NCI-H2171 treated with DMSO at 0.1 percent for 48 hours (cell line): Measurements from ENCODE around the gene GREM1.

Experiments used
- DNase-seq: peaks from one replicate; lab custom pipeline; 2025; lab: John Stamatoyannopoulos, UW

The GREM1 gene

DNA sequence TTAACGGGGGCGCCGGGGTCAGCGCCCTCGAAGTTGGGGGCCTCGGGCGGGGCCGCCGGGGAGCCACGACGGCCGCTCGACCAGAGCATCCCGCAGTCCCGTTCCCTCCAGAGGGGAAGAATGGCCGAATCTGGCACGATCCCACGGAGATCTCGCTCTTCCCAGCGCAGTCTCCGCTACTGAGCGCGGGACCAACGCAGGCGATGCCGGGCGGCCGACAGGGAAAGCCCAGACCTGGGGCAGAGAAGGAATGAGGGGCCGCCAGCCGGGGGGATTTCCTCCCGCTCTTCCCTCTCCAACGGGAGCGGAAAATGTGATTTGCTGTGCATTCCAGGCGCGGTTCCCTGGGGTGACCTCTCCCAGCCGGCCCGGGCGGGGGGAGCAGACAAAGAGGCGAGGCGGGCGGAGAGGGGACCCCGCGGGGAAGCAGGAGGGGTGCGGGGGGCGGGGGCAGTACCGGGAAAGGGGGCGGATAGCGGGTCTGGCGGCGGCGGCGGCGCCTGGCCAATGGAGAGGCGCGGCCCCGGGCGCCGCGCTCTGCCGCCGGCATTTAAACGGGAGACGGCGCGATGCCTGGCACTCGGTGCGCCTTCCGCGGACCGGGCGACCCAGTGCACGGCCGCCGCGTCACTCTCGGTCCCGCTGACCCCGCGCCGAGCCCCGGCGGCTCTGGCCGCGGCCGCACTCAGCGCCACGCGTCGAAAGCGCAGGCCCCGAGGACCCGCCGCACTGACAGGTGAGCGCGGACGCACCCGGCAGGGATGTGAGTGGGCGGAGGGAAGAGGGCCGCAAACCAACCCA lies at the start of gene GREM1:
Gene GREM1, plus strand, starts transcription at position 579 of the 801 bp plus-strand sequence. CDS start 12,687 bp downstream, outside the sequence.
- no peak for DNase-seq

DNA sequence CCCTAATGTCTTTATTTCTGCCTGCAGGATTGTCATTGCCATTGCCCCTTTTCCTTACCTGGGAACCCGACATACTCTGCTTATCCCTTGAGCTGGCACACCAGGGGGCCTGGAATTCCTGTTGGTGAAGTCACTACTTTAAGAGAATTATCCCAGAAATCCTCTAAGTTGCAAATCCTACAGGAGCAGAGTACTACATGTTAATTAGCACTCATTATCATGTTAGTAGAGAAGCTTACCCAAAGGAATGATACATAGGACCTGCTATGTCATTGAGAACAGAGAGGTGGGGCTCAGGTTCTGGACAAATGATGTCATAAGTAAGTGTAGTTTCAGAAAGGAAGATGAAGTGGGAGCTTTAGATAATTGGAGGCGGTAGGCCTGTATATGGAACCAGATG lies 48.9 kb upstream of the GREM1 start:
- DNase-seq = no peak

DNA sequence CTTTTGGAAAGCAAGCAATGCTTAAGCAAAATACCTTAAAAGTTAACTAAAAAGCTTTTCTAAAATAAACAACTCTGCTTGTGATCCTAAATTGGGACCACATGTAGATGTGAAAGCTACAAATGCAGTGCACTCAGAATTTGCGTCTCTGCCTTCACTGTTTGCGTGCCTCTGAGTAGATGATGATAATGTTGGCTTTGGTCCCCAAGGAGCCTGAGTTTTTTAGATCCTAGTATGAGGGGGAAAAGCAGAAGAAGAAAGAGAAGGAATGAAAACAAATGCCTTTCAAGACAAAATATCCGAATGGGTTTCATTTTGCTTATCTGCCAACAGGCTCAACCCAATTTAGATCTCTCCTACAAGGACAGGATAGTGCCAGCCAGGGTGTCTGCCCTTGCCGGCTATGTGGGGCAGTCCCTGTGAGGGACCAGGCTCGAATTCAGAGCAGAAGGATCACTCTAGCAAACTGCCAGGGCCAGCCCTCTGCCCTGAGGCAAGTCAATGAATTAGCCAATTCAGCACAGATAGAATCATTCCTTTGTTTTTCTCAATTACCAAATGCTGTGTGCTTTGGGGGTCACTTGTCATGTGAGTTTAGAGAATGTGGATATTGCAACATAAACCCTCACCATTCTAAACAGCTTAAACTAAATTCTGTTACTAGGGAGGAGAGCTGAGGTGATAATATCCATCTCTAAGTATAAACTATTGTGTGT lies 47.8 kb upstream of the GREM1 start:
- no peak for DNase-seq

DNA sequence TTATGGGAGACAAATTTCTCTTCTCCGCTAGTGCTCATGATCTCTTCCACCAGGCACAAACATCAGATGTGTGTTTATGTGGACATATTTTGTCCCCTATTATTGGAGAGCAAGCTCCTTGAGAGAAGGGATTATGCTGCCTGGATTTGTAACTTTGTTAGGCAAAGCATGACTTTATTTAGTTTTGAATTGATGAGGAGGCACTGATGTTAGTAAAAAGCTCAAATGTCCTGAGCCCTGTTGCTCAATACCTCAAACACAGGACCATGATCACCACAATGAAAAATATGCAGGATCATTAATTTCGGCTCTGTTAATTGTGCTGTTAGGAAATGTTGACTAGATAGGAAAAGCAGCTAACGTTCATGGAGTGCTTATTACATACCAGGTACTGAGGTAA lies 47.2 kb upstream of the GREM1 start:
- DNase-seq = no peak

DNA sequence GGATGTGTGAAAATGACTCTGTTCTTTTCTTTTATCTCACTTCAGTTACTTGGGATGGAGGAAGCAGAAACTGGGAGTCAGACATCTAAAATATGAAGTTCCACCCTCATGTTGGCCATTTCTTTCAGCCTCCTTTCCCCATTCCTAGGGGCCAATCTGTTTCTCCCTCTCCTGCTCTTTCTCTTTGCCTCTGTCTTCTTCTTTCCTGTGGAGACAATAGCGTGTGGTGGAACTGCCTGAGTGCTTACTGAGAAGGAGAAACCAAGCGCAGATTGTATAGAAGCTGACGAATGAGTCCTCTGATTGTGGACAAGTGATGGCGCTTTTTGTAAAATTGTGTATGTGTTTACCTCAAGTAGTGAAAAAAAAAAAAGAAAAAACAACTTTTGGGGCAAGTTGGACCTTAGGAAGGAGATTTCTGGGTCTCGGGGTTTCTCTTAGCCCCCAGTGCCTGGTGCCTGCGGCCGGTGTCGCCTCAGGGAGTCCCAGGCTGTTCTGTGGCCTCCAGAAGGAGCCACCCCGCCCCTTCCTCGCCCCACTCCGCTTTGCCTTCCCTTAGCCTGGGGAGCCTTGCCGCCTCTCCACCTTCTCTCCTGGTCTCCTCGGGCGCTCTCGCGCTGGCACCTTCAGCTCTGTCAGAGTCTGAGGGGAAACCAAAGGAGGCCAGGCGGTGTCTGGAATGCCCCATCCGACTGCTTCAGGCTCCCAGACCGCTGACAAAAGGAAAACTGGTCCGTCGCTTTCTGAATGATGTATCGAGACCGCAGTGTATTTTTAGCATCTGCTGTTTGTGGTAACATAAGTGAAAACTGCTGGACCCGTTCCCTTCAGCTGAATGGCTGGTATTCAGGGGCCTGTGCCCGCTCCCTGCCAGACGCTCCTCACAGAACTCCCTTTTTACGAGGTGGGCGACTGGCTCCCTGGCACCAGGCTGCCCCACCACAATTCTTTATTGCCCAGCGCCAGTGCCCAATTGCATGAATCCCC lies 46.2 kb upstream of the GREM1 start:
- DNase-seq = no peak

DNA sequence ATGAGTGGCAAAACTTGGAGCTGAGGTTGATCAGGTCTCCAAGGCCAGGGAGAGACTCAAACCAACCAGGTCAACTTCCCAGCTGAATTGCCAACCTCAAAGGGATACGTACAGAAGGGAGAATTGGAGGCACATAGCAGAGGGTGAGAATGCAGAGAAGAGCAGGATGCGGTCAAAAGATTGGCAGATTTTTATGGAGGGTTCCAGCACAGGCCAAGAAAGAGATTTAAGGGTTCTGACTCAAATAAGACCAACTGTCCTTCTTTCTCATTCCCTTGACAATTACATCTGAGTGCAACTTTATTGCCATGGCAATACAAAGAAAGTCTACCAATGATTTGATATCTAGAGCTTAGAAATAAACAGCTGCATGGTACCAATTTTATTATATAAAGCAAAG lies 43.1 kb upstream of the GREM1 start:
- DNase-seq = no peak

DNA sequence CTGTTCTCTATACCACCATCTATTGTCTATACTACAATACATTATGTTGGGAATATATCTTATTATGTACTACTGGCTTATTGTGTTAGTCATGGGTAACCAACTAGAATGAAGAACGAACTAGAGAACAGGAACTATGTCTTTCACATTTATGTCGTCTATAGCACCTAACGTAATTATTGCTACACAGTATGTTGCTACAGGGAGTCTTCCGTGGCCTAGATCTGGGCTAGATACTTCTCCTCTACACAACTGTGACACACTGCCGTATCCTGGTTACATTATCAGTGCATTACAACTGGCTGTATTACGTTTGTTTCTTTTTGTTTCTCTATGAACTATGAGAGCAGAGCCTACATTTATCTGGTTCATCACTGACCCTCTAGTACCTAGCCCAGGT lies 42.3 kb upstream of the GREM1 start:
- no peak for DNase-seq

DNA sequence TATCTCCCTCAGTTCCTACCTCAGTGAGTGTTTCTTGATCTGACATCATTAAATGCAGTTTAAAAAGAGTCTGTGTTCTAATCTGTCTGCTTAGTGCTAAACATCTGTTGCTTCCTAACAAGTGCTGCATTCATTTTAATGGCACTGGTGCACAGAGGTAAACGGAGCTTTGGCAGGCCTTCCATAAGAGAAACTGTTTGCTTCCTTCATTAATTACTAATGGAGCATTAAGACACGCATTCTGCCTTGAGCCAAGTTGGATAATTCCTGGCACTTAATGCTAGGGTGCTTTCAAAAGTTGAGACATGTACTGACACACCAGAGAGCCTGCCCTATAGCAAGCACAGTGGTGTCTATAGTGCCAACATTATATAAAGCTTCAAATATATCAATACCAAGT lies 41.6 kb upstream of the GREM1 start:
- peak; percentile 11 for DNase-seq

DNA sequence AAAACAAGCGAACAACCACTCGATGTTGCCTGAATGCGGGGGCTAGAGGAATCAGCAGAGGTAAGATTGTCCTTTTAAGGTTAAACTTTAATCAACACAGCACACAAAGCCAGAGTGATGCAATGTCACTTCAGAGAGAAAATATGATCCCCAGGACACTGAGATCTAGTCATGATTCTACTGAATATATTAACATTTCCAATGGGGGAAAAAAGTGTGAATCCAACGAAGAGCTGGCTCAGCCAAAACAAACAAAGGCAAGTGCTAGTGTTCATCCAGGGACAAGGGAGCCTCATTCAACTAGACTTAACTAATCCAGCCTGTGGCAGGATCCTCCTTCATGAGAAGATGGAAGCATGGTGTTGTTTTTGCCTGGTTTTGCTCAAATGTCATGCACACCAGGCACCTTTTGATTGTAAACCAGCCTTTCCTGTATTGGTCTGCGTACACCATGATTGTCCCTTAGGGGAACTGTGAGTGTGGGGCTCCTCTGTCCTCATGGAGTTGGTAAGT lies 40.5 kb upstream of the GREM1 start:
- no peak for DNase-seq

DNA sequence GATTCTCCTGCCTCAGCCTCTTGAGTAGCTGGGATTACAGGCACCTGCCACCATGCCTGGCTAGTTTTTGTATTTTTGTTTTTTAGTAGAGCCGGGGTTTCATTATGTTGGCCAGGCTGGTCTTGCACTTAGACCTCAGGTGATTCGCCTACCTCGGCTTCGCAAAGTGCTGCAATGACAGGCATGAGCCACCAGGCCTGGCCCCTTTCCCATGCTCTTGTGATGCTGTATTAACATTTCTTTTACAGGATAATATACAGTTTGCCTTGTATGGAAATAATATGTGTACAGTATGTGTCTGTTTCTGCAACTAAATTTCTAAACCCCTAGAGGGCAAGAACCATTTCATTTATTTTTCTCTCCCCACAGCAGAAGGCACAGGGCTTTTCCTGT lies 38.5 kb upstream of the GREM1 start:
- DNase-seq = no peak

DNA sequence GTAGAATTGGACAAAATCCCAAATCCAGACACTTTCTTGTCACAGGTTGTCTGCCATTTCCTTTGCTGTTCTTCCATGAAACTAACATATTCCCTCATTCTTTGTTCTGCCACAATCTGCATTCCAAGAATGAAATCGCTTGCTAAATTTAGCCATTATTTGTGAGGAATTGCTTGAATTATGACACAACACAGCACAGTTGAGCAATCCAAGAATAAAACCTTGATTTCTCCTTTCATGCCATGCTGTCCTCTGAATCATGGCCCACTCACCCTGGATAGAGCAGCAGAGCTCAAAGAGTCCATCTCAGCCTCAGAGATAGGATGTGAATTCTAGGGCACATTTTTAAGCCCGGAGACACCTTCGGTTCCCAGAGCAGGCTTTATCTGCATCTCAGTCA lies 35.2 kb upstream of the GREM1 start:
- no peak for DNase-seq

DNA sequence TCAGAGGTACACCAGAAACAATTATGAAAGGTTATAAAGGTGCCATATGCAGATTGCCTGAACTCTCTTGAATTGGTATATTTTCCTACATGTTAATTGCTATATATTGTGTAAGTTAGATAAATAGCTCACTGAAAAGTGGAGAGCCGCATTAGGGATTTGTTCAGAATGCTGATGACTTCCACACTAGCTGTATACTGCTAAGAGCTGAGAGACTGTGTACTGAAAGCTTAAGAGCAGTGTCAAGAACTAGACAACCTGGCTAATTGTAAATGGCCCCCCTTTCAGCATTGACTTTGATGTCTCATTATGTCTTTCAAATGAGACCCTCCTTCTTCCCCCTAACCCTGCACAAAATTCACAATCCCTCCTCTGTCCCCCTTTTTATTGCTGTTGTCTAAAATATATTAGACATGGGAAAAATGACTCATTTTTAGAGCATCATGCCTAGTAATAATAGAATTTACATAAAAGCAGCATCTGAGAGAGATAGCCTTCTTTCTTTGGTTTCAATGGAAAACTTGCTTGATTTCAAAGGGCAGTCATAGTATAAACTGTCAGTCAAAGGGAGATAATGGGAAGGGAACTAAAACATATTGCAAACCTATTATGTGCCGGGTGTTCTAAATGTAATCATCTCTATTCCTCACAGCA lies 34.7 kb upstream of the GREM1 start:
- no peak for DNase-seq

DNA sequence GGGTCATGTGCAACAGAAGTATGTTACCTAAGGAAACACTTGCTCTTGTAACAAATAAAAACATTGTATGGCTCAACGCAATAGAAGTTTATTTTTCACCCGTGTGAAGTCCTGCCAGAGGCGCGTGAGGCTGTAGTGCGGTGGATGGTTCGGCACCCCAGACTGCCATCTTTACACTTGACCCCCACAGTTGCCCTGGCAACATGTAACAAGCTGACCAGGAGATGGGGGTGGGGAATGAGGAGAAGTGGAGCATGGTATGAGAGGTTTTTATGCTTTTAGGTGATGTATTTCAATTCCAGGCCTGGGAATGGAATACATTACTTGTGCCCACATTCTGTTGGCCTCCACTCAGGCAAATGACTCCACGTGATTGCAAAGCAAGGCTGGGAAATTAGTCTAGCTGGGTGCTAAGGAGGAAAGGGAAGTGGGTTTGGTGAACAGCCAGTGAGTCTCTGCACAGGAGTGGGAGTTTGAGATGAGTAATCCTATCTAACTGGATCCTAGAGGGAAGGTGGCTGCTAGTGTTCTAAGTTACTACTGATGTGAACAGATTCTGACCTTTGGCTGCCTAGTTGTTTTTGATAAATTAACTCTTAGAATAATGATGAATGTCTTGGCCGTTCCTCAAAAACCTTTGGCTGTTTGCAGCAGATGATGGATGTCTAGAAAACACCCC lies 33.8 kb upstream of the GREM1 start:
- DNase-seq = no peak

DNA sequence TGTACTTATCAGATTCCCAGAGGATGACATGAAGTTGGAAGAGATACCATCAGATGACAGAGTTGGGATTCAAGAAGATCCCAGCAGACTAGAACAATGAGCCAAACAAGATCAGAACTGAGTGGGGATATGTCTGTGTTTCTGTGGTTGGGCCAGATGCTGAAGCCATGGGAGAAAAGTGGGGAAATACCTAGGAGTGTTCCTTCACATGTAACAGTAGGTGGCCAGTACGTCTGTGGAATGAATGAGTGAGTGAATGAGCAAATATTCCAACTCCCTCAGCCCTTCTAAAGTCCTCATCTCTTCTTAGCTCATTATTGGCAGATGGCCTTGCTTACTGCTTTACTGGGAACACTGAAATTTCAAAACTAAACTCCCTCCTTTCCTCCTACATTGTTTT lies 32.2 kb upstream of the GREM1 start:
- no peak for DNase-seq

DNA sequence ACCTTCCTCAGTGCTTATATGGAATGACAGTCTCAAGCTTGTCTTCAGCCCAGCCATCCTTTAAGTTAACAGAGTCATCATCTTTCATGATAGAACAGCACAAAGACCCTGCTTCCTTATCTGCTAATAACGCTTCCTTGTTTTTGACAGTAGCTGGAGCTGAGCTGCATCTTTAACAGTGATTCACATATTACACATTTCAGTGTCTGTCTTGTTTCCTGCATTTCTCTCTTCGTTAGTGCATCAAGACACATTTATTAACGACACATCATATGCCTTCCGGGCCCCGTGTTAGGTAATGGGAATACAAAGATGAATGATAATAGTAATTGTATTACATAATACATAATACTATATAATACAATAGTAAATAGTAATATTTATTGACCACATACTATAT lies 30.2 kb upstream of the GREM1 start:
- DNase-seq = no peak

DNA sequence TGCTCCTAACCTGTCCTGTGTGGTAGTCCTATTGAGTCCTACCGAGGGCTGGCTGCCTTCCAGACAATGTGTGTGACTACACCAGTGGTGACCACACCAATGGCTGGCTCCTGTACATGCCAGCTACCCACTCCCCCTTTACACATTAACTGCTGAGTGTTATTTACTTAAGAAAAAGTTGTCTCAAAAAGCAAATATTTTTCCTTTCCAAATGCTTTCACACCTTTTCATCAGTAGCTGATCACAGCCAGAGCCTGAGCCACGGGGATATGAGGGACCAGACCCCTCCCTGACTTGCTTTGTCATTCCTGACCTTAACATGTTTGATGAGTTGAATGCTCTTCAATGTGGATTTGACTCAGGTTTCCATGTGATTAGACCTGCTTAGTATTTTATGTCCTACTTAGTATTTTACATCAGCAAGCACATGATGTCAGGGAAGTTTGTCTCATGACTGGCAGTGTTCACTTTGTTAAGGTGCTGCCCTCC lies 29.6 kb upstream of the GREM1 start:
- no peak for DNase-seq

DNA sequence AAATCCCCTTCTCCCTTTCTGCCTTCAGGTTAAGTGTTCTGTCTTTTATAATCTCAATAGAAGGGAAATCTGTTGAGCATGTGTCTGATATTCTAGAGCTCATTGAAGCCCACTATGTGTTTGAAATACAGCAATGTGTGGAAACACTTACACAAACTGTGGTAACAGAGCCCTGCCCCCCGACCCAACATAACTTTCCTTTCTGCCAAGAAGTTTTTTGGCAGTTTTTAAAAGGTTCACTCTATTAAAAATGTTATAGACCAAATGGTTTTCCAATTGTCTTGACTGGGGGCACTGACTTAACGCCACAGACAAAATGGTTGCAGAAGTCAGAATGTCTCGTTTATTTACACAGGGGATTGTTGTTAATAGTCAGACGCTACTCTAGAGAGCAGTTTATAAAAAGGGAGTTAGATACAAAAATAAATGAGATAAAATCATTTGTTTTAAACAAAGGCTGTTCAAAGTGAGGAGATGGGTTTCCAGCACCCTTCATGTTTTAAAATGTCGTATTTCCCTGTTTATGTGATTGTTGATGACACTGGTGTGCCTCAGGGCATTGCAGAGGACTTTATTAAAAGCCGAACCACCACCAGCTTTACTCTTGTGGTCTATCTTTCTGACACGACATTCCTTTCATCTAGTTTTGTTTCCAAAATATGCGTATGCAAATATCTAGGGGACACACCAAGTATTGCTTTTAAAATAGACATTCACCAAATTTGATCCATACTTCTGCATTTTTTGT lies 26.7 kb upstream of the GREM1 start:
- DNase-seq = no peak

DNA sequence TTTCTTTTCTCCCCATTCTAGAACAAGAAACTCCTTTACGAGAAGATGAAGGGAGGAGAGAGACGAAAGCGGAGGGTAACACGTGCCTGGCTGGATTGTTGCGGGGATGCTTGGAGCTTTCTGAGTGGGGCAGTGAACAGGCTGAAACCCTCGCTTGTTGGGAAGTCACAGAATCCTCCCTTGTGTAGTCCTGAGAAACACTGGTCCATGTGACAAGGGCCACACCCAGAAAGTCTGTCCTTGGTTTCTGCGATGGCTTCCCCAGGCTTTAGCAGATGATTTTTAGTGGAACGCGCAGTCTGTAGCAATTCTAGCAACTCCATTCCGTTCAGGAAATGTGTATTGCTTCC lies 26.1 kb upstream of the GREM1 start:
- no peak for DNase-seq

DNA sequence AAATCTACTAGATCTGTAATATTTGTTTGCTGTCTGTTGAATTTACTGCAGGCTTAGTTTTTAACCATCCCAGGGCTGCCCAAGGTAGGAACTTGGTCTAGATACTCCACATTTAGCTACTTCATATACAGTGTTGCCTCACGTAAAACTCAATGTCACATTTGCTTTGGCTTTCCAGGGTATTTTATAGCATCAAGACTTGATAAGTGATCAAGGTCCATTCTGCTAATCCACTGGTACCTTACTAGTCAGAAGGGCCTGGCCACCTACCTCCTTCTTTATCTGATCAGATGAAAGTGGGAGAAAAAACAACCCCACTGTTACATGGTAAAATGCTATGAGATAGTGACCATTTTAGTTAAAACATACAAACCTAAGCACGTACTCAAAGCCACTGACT lies 25.5 kb upstream of the GREM1 start:
- DNase-seq = no peak

DNA sequence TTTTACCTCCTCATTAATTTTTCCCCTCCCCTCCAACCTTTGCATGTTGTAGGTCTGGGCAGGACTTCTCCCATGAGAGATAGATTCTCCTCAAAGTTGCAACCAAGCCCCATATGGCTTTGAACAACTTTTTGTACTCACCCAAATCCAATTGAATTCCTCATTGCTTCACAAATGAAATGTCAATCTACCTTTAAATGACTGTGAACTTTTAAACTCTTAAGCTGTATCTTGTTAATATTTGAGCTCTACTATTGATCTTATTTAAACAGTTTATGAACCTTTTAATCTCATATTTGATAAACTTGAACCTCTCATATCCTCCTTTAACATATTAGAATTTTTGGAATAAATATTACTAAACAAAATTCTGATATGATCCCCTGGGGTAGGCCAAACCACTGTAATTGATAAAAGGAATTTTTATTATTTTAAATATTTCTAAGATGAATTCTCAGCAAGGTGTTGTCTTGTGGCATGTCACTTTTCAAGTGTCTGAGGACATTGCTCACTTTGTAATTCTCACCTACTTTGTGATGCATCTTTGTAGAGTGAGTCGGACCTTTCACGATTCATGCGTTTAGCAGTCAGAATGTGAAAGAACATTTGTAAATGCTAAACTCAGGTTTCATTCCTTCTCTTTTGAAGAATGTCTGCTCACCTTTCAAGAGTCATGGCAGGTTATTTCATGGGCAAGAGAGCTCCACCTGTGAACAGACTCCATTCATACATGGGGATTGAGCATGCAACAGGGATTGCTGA lies 23.4 kb upstream of the GREM1 start:
- no peak for DNase-seq
